GM12892 (cell line): ENCODE results near the gene ZFPL1.

Experiments
- POLR2A ChIP-seq: IDR thresholded peaks from 2 replicates; pipeline ENCODE4 v1.6.1; 2011; ENCODE audit warnings: low read depth, low read length, control low read depth
- POLR2AphosphoS5 ChIP-seq: IDR thresholded peaks from 2 replicates; pipeline ENCODE4 v1.6.1; 2011; ENCODE audit warnings: low read depth, low read length, control low read depth
- TAF1 ChIP-seq: IDR thresholded peaks from 2 replicates; pipeline ENCODE4 v1.6.1; 2011; ENCODE audit warnings: low read depth, mild to moderate bottlenecking, control low read depth, low read length, borderline replicate concordance

GRCh38 chr11:65113839-65114238, 29.8 kb downstream of the ZFPL1 start:
- TF ChIP-seq POLR2A (no peak), TAF1 (no peak), POLR2AphosphoS5 (no peak)
